B cell (primary cell): ENCODE data around the gene LRRC4B. TPM values are rescaled to one million over a fixed set of nuclear protein-coding genes. Genes with fewer than 3 reads are reported as not detected.

Experiments used
- ATAC-seq: fragments of 200-7000 bp; cut with Tn5 transposase; one replicate; pipeline ENCODE4 v1.10.0; 2021; ENCODE audit warnings: low read depth, mild to moderate bottlenecking, moderate number of reproducible peaks, moderate library complexity
- CTCF ChIA-PET: fragments of 350-600 bp; sonication (Branson Sonifier 250); formaldehyde crosslinking; loops from one replicate; lab custom pipeline; 2021; ENCODE audit warnings: antibody characterized with exemption, inconsistent platforms; lab: Charles Lee
- POLR2A ChIA-PET: fragments of 350-600 bp; sonication (Branson Sonifier 250); formaldehyde crosslinking; loops from one replicate; lab custom pipeline; 2021; ENCODE audit warnings: antibody characterized with exemption; lab: Charles Lee
- DNase-seq: peaks from one replicate; pipeline ENCODE4 v3.0.0; 2013
- H2AFZ ChIP-seq: 2 replicates; pipeline ENCODE4 v1.6.1; 2012; ENCODE audit warnings: mild to moderate bottlenecking, low read depth, low read length; ENCODE audit not compliant: insufficient read depth, poor library complexity, severe bottlenecking
- H3K27ac ChIP-seq, 2 donors: 1 replicate in 1 of 2; 2 replicates in 1 of 2; pipeline ENCODE4 v1.5.1; 2012 to 2013; ENCODE audit warnings: low read length in 2 of 2, mild to moderate bottlenecking in 2 of 2, moderate library complexity in 1 of 2
- H3K27me3 ChIP-seq, 4 experiments: fragments of 200-600 bp in 1 of 4; sonication (generic) in 1 of 4; replicated peaks in 1 of 4; 1 replicate in 2 of 4; 2 replicates in 2 of 4; pipeline versions ENCODE4 v1.6.1 to v1.7.0; 2013 to 2016; ENCODE audit warnings: low read length in 3 of 4, mild to moderate bottlenecking in 2 of 4, mixed read lengths in 1 of 4, moderate library complexity in 1 of 4; ENCODE audit not compliant: insufficient read depth in 4 of 4, control insufficient read depth in 3 of 4; ENCODE audit errors: control extremely low read depth in 1 of 4
- H3K36me3 ChIP-seq, 2 experiments: replicated peaks in 1 of 2; 1 replicate in 1 of 2; 2 replicates in 1 of 2; pipeline versions ENCODE4 v1.6.1 to v1.7.1; 2013; ENCODE audit warnings: low read length in 1 of 2; ENCODE audit not compliant: insufficient read depth in 2 of 2, control insufficient read depth in 1 of 2; ENCODE audit errors: control extremely low read depth in 1 of 2, extremely low read depth in 1 of 2
- H3K4me1 ChIP-seq, 2 donors: fragments of 200-600 bp in 1 of 2; sonication (generic) in 1 of 2; 1 replicate in 1 of 2; 2 replicates in 1 of 2; pipeline versions ENCODE4 v1.5.1 to v1.6.1; 2013 to 2017; ENCODE audit warnings: low read length in 2 of 2; ENCODE audit not compliant: control insufficient read depth in 2 of 2, insufficient read depth in 2 of 2
- H3K4me2 ChIP-seq: replicated peaks from 2 replicates; pipeline ENCODE3; 2012; ENCODE audit warnings: mild to moderate bottlenecking, low read depth, low read length; ENCODE audit not compliant: poor library complexity, severe bottlenecking
- H3K4me3 ChIP-seq, 5 experiments: fragments of 200-600 bp in 1 of 5; sonication (generic) in 1 of 5; 1 replicate in 3 of 5; 2 replicates in 2 of 5; pipeline versions ENCODE4 v1.5.1 to v1.7.0; 2011 to 2016; ENCODE audit warnings: low read length in 4 of 5, mild to moderate bottlenecking in 4 of 5, low read depth in 2 of 5, control low read depth in 1 of 5, moderate library complexity in 1 of 5; ENCODE audit not compliant: insufficient read depth in 1 of 5; ENCODE audit errors: control extremely low read depth in 1 of 5, extremely low read depth in 1 of 5
- H3K79me2 ChIP-seq: fragments of 200-600 bp; sonication (generic); one replicate; pipeline ENCODE4 v1.6.0; 2016; ENCODE audit warnings: low read length; ENCODE audit not compliant: control insufficient read depth, insufficient read depth
- H3K9ac ChIP-seq: fragments of 200-600 bp; sonication (generic); 2 replicates; pipeline ENCODE4 v1.6.1; 2017; ENCODE audit warnings: mild to moderate bottlenecking, low read length, moderate library complexity
- H3K9me3 ChIP-seq, 3 donors: one replicate each; pipeline versions ENCODE4 v1.6.1 to v1.7.1; 2013; ENCODE audit warnings: low read length in 2 of 3; ENCODE audit not compliant: control insufficient read depth in 2 of 3, insufficient read depth in 1 of 3; ENCODE audit errors: control extremely low read depth in 1 of 3
- H4K20me1 ChIP-seq: 2 replicates; pipeline ENCODE4 v1.6.0; 2012; ENCODE audit warnings: mild to moderate bottlenecking, low read length; ENCODE audit not compliant: insufficient read depth, control insufficient read depth, poor library complexity, severe bottlenecking
- H3K27ac Mint-ChIP-seq: one replicate; pipeline ENCODE4 v1.8.0; 2021; ENCODE audit warnings: mixed read lengths
- H3K27me3 Mint-ChIP-seq: one replicate; pipeline ENCODE4 v1.8.0; 2021; ENCODE audit warnings: mixed read lengths
- H3K4me1 Mint-ChIP-seq: one replicate; pipeline ENCODE4 v1.8.0; 2021; ENCODE audit warnings: mixed read lengths
- H3K4me3 Mint-ChIP-seq: one replicate; pipeline ENCODE4 v1.8.0; 2021; ENCODE audit warnings: mixed read lengths
- H3K9me3 Mint-ChIP-seq: one replicate; pipeline ENCODE4 v1.8.0; 2022; ENCODE audit warnings: mixed read lengths; ENCODE audit not compliant: insufficient read depth
- CTCF ChIP-seq: fragments of 200-600 bp; IDR thresholded peaks from one replicate; pipeline ENCODE4 v1.8.0; 2022; ENCODE audit warnings: antibody characterized with exemption, mild to moderate bottlenecking
- EZH2 ChIP-seq: IDR thresholded peaks from 2 replicates; pipeline ENCODE4 v1.6.1; 2012; ENCODE audit warnings: borderline replicate concordance, low read depth, mild to moderate bottlenecking, moderate library complexity, low read length; ENCODE audit not compliant: insufficient read depth, poor library complexity, severe bottlenecking
- WGBS: methylation state at CpG from one replicate; pipeline ENCODE4 v1.1.5; 2013; ENCODE audit warnings: missing lambda C conversion rate; ENCODE audit not compliant: insufficient coverage; 5-methylcytosine and 5-hydroxymethylcytosine counted together
- intact Hi-C: fragments of 100-400 bp; cut with micrococcal nuclease; formaldehyde crosslinking; loops from one replicate; pipeline ENCODE4 v1.10.0; 2022
- polyA plus RNA-seq: library from polyadenylated mRNA; depleted of rRNA; stranded (reverse); fragments of >200 nt; gene quantifications from 2 replicates; pipeline ENCODE4 v1.2.3, GENCODE V29; 2012
- total RNA-seq, 2 donors: library from RNA; stranded (reverse); fragments of 120-200 nt in 1 of 2; gene quantifications; 1 replicate in 1 of 2; 2 replicates in 1 of 2; pipeline versions ENCODE4 v1.2.3 to v1.2.4, GENCODE V29; 2013 to 2022

LRRC4B gene
- total and polyA plus RNA-seq, 2 donors (not counting 1 experiment from before 2014, with no cell fraction given), result 0.03 TPM; not detected in 1

DNA sequence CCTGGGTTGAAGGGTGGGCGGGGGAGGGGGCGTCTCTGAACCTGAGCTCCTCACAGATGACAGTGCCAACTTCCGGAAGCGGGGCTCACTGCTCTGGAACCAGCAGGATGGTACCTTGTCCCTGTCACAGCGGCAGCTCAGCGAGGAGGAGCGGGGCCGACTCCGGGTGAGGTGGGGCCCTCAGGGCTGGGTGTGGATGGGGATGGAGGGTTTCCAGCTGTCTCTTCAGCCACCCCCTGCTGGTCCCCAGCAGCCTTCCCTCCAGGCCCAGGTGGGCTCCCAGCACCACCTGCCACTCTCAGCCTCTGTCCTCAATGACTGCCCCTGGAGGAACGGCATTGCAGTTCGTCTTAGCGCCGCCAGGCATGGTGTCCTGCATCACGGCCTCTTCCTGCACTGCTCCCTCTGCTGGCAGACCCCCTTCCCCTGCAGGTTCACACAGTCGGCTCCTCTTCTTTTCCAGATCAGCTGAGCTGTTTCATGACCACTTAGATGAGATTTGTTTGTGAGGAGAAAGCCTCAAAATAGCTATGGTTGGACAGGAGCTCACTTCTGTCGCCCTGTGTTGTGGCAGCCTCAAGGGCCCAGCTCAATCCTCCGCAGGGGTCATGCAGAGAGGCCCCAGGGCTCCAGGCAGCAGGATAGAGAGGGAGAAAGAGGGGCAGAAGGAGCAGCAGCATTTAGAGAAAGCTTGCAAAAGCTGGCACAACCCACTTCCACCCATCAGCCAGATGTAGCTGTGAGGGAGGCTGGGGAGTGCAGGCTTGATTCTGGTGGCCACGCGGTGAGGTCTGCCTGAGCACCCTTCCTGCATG, 89.1 kb downstream of the LRRC4B start:
- TF ChIP-seq EZH2 (no peak), CTCF (peak; percentile 40)
- Histone ChIP-seq H3K4me2 (no peak overlapping the region), H3K9me3 (peaks cover 0 to 11% (median 0%) of the 10 kb centered on the region in 3 donors), H3K27me3 (no peaks in the 10 kb centered on the region), H2AFZ (no peak overlapping the region), H3K4me1 (peaks cover 14 to 23% of the 10 kb centered on the region in 2 donors), H3K4me3 (no peak overlapping the region), H3K27ac (no peak overlapping the region), H3K36me3 (peaks cover 0 to 48% of the 10 kb centered on the region in 2 experiments), H3K79me2 (peaks cover 45% of the 10 kb centered on the region), H4K20me1 (peaks cover 49% of the 10 kb centered on the region), H3K9ac (no peak overlapping the region)
- H3K9me3 Mint-ChIP-seq, result no peaks in the 10 kb centered on the region
- DNase-seq, result no peak
- no peaks in the 10 kb centered on the region for H3K27me3 Mint-ChIP-seq
- POLR2A ChIA-PET, result no interaction called here
- ATAC-seq, result no peak
- H3K4me1 Mint-ChIP-seq, result peaks cover 29% of the 10 kb centered on the region
- CTCF ChIA-PET, result interaction anchor here (1.0 to 1.5 kb wide), 5 partner anchors 16 to 150 kb away, joined by 3 to 4 read pairs (median 3); partner anchors contain the start of gene KCNC3
- intact Hi-C loops, result no loop called here
- H3K27ac Mint-ChIP-seq, result peak overlapping the region; percentile 50
- WGBS, result 99% methylated on average over 16 of the region's 19 CpGs
- peak overlapping the region; percentile 39 for H3K4me3 Mint-ChIP-seq
